HuH-7 (cell line): ENCODE measurements around the gene CHST10.
A peak's percentile ranks its signal among the peaks of the same experiment; 100 is the strongest.
"Not testable (repeated sequence)": the region's sequence is repeated elsewhere in the genome, so short reads cannot be mapped to it uniquely, and the experiment has no call there.

ENCODE experiments used
- DNase-seq: peaks from one replicate; pipeline ENCODE4 v3.0.0; 2011; ENCODE audit warnings: low spot score

The CHST10 gene

GRCh38 chr2:100392715-100393114 is 24.8 kb downstream of the CHST10 start:
- DNase-seq, result no peak

- DNase-seq, result no peak
Observed at GRCh38 chr2:100391735-100392515, 25.5 kb downstream of the CHST10 start.

- no peak for DNase-seq
Observed at GRCh38 chr2:100390001-100390940, 27.2 kb downstream of the CHST10 start.

DNA sequence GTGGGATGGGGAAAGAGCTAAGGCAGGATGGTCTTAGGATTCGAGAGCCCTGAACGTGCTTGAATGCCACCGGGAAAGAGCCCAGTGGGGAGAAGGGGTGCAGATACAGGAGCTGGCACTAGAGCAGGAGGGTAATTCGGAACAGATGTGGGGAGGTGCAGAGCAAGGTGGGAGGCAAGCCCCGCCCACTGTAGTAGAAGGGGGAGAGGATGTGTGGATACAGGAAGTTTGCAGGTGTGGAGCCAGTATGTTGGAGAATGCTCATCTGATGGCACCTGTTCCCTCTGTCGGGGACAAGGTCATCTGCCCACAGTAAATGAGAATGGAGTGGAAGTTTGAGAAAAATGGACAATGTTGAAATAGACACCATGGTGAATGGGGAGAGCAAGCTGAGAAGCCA is 28.8 kb downstream of the CHST10 start:
- no peak for DNase-seq

GRCh38 chr2:100383954-100384353 is 33.5 kb downstream of the CHST10 start:
- DNase-seq, result no peak

DNA sequence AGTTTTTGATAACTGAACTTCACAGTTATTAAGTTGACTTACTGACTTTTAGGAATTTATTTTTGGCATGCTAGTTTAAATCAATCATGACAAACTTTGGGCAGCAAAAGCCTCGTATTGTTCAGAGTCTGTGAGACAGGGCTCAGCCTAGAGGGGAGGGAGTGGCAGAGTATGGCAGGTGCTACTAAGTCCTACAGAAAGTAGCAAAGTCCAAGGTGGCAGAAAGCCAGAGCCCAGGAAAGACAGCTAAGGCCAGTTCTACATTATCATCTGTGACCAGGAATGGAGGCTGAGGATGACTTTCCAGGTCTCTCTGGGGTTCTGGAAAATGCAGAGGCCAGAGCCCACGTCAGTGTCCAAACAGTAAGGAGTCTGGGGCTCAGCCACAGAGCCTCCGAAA is 34.2 kb downstream of the CHST10 start:
- no peak for DNase-seq

GRCh38 chr2:100381240-100381639 is 36.2 kb downstream of the CHST10 start:
- DNase-seq, result peak; percentile 67

GRCh38 chr2:100380681-100381080 is 36.8 kb downstream of the CHST10 start:
- no peak for DNase-seq

GRCh38 chr2:100376836-100377235 is 40.6 kb downstream of the CHST10 start:
- no peak for DNase-seq

DNA sequence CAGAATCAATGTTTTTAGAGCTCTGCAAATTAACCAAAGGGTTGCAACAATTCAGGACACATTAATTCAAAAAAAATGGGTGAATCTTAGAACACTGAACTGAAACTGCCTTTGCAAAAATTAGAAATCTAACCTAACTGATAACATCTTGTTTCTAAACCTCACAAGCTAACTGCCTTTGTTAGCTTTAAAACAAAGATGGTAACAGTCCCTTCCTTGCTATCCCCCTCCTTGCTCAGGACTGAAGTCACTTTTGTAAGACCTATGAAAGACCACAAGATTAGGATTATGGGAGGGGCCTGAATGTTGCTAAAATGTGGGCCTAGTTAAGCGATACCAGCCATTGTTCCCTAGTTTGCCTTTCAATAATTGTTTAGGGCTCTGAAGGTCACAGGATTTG is 50.3 kb downstream of the CHST10 start:
- DNase-seq, result no peak

DNA sequence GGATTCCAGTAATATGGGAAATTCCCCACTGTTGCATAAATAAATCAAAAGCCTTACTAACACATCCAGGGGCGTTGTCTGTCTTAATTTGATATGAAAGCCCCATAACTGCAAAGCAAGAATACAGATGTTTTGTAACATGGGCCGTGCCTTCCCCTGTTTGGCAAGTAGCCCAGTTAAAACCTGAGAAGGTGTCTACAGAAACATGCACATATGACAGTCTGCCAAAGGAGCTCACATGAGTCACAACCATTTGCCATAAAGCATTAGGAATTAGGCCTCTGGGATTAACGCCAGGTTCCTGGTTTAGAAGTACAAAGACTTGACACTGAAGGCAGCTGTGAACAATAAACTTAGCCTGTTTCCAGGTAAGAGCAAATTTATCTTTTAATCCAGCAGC is 52.0 kb downstream of the CHST10 start:
- no peak for DNase-seq

DNA sequence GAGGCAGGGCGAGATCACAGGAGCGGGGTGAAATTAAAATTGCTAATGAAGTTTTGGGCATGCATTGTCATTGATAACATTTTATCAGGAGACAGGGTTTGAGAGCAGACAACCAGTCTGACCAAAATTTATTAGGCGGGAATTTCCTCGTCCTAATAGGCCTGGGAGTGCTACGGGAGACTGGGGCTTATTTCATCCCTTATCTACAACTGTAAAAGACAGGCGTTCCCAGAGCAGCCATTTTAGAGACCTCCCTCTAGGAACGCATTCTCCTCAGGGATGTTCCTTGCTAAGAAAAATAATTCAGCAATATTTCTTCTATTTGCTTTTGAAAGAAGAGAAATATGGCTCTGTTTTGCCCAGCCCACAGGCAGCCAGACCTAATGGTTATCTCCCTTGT is 55.2 kb downstream of the CHST10 start:
- not testable (repeated sequence) for DNase-seq

GRCh38 chr2:100359576-100359975 is 57.9 kb downstream of the CHST10 start:
- DNase-seq, result no peak

DNA sequence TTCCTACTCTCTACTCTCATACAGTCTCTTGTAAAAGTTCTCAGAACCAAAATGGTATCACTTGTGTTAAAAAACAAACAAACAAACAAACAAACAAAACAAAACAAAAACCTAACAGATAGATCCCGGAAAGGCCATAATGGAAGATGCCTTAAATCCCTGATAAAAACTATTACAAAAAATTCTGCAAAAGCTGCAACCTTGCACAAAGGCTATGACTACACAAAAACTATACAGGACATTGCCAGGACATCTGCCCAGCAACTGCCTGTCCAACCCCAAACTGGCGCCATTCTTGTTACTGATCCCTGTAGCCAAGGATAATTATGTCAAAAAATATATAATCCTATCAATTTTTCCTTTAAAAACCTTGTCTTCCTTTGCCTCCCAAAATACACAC is 58.9 kb downstream of the CHST10 start:
- DNase-seq, result no peak

DNA sequence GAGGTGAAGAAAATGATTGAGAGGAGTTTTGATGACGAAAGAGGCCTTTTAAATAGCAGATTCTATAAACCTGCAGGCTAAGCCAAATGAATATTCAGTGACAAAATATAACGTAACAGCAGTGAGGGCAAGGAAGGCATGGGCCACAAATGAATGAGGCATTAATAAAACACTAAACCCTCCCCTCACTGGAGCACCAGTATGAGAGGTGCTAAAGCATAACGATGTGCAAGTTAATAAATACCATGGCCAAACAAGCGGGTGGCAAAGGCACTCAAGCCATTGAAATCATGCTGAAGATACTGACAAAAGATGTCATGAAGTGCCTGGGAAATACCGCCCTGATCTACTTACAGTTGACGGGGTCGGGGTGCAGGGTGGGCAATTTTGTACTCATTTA is 64.9 kb downstream of the CHST10 start:
- DNase-seq, result no peak

DNA sequence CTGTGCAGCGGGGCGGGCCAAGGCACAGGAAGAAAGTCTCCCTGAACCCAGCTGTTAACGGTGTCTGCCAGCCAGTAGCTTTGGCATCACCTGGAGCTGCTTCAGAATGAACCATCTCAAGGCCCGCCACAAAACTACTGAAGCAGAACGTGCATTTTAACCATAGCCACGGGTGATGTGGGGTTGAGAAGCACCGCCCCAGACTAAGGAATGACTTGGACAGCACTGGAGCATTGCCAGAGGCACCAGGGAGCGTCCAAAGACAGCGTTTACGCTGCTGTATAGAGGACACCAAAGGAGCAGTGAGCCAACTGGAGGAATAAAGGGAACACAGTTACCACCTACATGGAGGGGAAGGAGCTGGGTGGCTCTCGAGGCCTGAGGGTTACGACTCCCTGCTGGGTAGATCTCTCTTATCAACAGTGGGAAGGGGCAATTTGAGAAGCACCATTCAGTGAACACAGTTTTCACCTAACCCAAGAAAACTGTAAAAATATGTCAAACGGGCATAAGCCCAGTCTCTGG is 66.7 kb downstream of the CHST10 start:
- DNase-seq, result no peak

DNA sequence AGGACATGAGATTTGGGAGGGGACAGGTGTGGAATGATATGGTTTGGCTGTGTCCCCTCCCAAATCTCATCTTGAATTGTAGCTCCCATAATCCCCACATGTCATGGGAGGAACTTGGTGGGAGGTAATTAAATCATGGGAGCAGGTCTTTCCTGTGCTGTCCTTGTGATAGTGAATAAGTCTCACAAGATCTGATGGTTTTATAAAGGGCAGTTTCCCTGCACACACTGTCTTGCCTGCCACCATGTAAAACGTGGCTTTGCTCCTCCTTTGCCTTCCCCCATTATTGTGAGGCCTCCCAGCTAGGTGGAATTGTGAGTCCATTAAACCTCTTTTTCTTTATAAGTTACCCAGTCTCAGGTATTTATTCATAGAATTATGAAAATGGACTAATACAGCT is 72.3 kb downstream of the CHST10 start:
- not testable (repeated sequence) for DNase-seq

GRCh38 chr2:100344433-100344832 is 73.0 kb downstream of the CHST10 start:
- DNase-seq, result no peak

GRCh38 chr2:100342466-100342865 is 75.0 kb downstream of the CHST10 start:
- not testable (repeated sequence) for DNase-seq
